Skeletal muscle tissue (tissue), 4 donors: ENCODE data around the gene NCS1. TPM values are rescaled to one million over a fixed set of nuclear protein-coding genes. Genes with fewer than 3 reads are reported as not detected.

ENCODE experiments used
- H3K27ac ChIP-seq: one replicate; pipeline ENCODE4 v1.7.0; 2013; ENCODE audit warnings: mild to moderate bottlenecking, low read depth, low read length, inconsistent platforms
- H3K27me3 ChIP-seq, 3 donors: one replicate each; pipeline ENCODE4 v1.7.0; 2013; ENCODE audit warnings: low read length in 3 of 3; ENCODE audit not compliant: control insufficient read depth in 3 of 3, insufficient read depth in 3 of 3
- H3K36me3 ChIP-seq, 3 donors: one replicate each; pipeline ENCODE4 v1.7.0; 2013; ENCODE audit warnings: low read length in 3 of 3; ENCODE audit not compliant: control insufficient read depth in 3 of 3, insufficient read depth in 3 of 3
- H3K4me1 ChIP-seq, 3 donors: one replicate each; pipeline ENCODE4 v1.7.0; 2013; ENCODE audit warnings: low read length in 3 of 3, mild to moderate bottlenecking in 3 of 3; ENCODE audit not compliant: control insufficient read depth in 3 of 3, insufficient read depth in 3 of 3
- H3K4me3 ChIP-seq, 3 donors: one replicate each; pipeline ENCODE4 v1.7.0; 2013; ENCODE audit warnings: low read length in 3 of 3
- H3K9ac ChIP-seq, 3 donors: one replicate each; pipeline ENCODE4 v1.7.0; 2013; ENCODE audit warnings: low read length in 3 of 3, mild to moderate bottlenecking in 3 of 3, moderate library complexity in 2 of 3, low read depth in 1 of 3
- H3K9me3 ChIP-seq, 3 donors: one replicate each; pipeline ENCODE4 v1.7.0; 2013; ENCODE audit warnings: low read length in 3 of 3; ENCODE audit not compliant: control insufficient read depth in 3 of 3
- total RNA-seq: library from RNA; depleted of rRNA; stranded (reverse); fragments of >200 nt; gene quantifications from one replicate; pipeline ENCODE4 v1.2.3, GENCODE V29; 2014
- donor health status: Osteomylitis.

The NCS1 gene
- total RNA-seq, 1 donor from 2014 or later: 19.3 TPM

DNA sequence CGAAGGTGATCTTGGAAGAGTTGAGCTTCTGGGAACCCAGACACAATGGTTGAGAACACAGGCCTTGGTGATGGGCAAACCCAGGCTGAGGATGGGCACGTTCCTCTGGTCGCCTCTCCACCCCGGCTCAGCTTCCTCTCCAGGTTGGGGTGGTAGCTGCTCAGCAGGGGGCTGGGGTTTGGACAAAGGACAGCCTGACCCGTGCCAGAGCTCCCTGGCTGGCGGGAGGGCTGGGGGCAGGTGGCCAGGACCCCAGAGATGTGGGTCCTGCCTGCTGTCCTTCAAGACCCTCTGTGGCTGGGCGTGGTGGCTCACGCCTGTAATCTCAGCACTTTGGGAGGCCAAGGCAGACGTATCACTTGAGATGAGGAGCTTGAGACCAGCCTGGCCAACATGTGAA is 25.2 kb downstream of the NCS1 start:
- no peaks in the 10 kb centered on the region for H3K36me3 ChIP-seq
- H3K4me1 ChIP-seq: peaks cover 0 to 4% (median 0%) of the 10 kb centered on the region in 3 donors
- no peak overlapping the region for H3K4me3 ChIP-seq
- no peaks in the 10 kb centered on the region for H3K27me3 ChIP-seq
- no peak overlapping the region for H3K9ac ChIP-seq
- H3K9me3 ChIP-seq: no peaks in the 10 kb centered on the region
- H3K27ac ChIP-seq: no peak overlapping the region

GRCh38 chr9:130197888-130198287 is 25.7 kb downstream of the NCS1 start:
- H3K9me3 ChIP-seq: no peaks in the 10 kb centered on the region
- H3K4me1 ChIP-seq: peaks cover 0 to 4% (median 0%) of the 10 kb centered on the region in 3 donors
- H3K27me3 ChIP-seq: no peaks in the 10 kb centered on the region
- no peak overlapping the region for H3K27ac ChIP-seq
- no peak overlapping the region for H3K4me3 ChIP-seq
- no peak overlapping the region for H3K9ac ChIP-seq
- H3K36me3 ChIP-seq: no peaks in the 10 kb centered on the region

- peaks cover 0 to 4% (median 0%) of the 10 kb centered on the region in 3 donors for H3K4me1 ChIP-seq
- no peaks in the 10 kb centered on the region for H3K36me3 ChIP-seq
- H3K9me3 ChIP-seq: no peaks in the 10 kb centered on the region
- H3K27me3 ChIP-seq: no peaks in the 10 kb centered on the region
- H3K9ac ChIP-seq: no peak overlapping the region
- no peak overlapping the region for H3K4me3 ChIP-seq
- H3K27ac ChIP-seq: no peak overlapping the region
Measured at GRCh38 chr9:130198501-130199179, 26.4 kb downstream of the NCS1 start.

DNA sequence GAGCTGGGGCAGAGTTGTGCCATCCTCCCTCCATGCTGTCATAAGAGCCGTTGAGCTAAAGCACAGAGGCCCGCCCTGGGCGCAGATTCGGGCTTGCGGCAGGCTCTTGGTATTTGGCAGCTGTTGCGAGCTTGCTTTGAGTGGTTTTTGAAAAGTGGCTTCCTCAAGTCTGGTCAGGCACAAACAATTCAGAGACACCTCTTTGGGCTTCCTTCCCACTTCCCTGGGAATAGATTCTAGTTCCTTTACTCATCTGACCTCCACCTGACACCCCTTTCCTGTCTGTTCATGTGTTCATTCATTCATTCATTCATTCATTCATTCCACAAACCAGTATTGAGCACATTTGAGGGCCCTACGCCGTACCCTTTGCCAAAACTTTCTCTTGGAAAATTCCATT is 27.4 kb downstream of the NCS1 start:
- Histone ChIP-seq H3K9me3 (no peaks in the 10 kb centered on the region), H3K4me3 (no peak overlapping the region), H3K27me3 (no peaks in the 10 kb centered on the region), H3K36me3 (no peaks in the 10 kb centered on the region), H3K27ac (no peak overlapping the region), H3K9ac (no peak overlapping the region), H3K4me1 (peaks cover 0 to 2% (median 0%) of the 10 kb centered on the region in 3 donors)

GRCh38 chr9:130200038-130200849 is 28.0 kb downstream of the NCS1 start:
- H3K4me1 ChIP-seq: peaks cover 0 to 2% (median 0%) of the 10 kb centered on the region in 3 donors
- no peaks in the 10 kb centered on the region for H3K9me3 ChIP-seq
- no peak overlapping the region for H3K9ac ChIP-seq
- no peaks in the 10 kb centered on the region for H3K27me3 ChIP-seq
- no peak overlapping the region for H3K4me3 ChIP-seq
- no peaks in the 10 kb centered on the region for H3K36me3 ChIP-seq
- H3K27ac ChIP-seq: no peak overlapping the region

- H3K4me1 ChIP-seq: peaks cover 0 to 2% (median 0%) of the 10 kb centered on the region in 3 donors
- H3K9me3 ChIP-seq: no peaks in the 10 kb centered on the region
- no peak overlapping the region for H3K9ac ChIP-seq
- H3K27ac ChIP-seq: no peak overlapping the region
- no peaks in the 10 kb centered on the region for H3K27me3 ChIP-seq
- no peaks in the 10 kb centered on the region for H3K36me3 ChIP-seq
- no peak overlapping the region for H3K4me3 ChIP-seq
Measured at GRCh38 chr9:130201399-130201873, 29.2 kb downstream of the NCS1 start.

DNA sequence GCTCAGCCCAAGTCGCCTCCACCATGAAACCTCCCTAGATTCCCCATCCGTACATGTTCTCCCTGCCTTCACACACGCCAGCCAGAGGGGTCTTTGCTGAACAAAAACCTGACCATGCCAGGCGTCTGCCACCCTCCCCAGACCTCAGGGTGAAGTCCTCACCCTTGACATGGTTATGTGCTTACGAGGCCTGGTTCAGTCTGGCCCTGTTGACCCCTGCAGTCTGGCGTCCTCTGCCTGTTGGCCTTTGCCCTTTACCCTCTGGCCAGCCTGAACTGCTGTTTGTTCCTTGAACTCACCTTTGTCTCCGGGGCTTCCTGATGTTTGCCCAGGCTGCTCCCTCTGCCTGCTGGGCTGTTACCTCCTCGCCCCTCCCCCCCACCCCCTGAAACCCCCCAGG is 29.8 kb downstream of the NCS1 start:
- Histone ChIP-seq H3K36me3 (no peaks in the 10 kb centered on the region), H3K27ac (no peak overlapping the region), H3K9me3 (no peaks in the 10 kb centered on the region), H3K4me3 (no peak overlapping the region), H3K4me1 (peaks cover 0 to 2% (median 0%) of the 10 kb centered on the region in 3 donors), H3K27me3 (no peaks in the 10 kb centered on the region), H3K9ac (no peak overlapping the region)

- Histone ChIP-seq H3K4me3 (no peak overlapping the region), H3K27me3 (peaks cover 0 to 8% (median 5%) of the 10 kb centered on the region in 3 donors), H3K4me1 (peaks cover 0 to under 1% (median 0%) of the 10 kb centered on the region in 3 donors), H3K27ac (no peak overlapping the region), H3K36me3 (no peaks in the 10 kb centered on the region), H3K9me3 (no peaks in the 10 kb centered on the region), H3K9ac (no peak overlapping the region)
Measured at GRCh38 chr9:130204341-130204740, 32.1 kb downstream of the NCS1 start.

- Histone ChIP-seq H3K36me3 (no peaks in the 10 kb centered on the region), H3K9me3 (no peaks in the 10 kb centered on the region), H3K9ac (no peak overlapping the region), H3K4me3 (no peak overlapping the region), H3K27ac (no peak overlapping the region), H3K27me3 (peaks cover 0 to 9% (median 6%) of the 10 kb centered on the region in 3 donors), H3K4me1 (no peaks in the 10 kb centered on the region)
Measured at GRCh38 chr9:130204959-130205358, 32.8 kb downstream of the NCS1 start.

DNA sequence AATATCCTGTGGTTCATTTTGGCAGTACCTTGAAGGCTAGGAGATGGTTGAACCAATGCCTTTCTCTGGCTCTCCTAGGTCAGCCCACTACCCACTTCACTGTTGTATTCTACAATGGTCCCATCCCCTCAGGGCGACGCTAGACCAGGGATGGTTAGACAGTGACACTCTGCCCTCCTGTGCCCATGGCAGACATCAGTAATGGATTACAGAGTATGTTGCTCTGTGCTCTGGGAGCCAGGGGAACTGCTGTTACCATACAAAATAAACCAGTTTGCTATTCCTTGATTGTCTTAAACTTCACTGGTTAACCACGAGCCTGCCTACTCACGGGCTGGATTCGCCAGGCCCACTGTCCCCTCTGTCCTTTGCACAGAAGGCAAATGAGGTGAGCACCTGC is 33.7 kb downstream of the NCS1 start:
- H3K27ac ChIP-seq: no peak overlapping the region
- peaks cover 0 to 9% (median 6%) of the 10 kb centered on the region in 3 donors for H3K27me3 ChIP-seq
- no peak overlapping the region for H3K9ac ChIP-seq
- no peaks in the 10 kb centered on the region for H3K4me1 ChIP-seq
- H3K4me3 ChIP-seq: no peak overlapping the region
- H3K9me3 ChIP-seq: no peaks in the 10 kb centered on the region
- no peaks in the 10 kb centered on the region for H3K36me3 ChIP-seq
